ENCODE data around the gene GSTM5. TPM values are rescaled to one million over a fixed set of nuclear protein-coding genes. Genes with fewer than 3 reads are reported as not detected.

Gene GSTM5
- total and polyA plus RNA-seq, 2 of the 13 experiments (the other 11 are each of a cell fraction or from before 2014, with no cell fraction given) = not detected

DNA sequence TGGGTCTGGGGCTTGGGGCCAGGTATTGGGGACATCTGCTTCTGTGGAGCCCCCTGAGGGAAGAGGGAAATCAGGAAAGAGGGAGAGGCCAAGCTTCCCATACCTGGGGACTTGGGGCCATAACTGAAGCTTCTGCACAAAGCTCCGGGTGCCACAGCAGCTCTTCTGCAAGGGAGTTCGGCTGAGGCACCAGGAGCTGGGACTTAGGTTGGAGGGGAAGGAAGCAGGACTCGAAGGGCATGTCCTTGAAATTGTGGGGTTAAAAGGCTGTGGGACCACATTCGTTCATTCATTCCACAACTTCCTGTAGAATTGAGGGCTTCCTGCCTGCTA, 53.4 kb downstream of the GSTM5 start:
- no peaks in the 10 kb centered on the region for H4K20me1 ChIP-seq (ENCODE audit: insufficient read depth, low read length)
- H3K79me2 ChIP-seq (ENCODE audit: insufficient read depth, low read length) = peaks cover 24% of the 10 kb centered on the region
- H3K36me3 ChIP-seq (replicated peaks in 1 of 2; ENCODE audit: control insufficient read depth in 1 of 2, insufficient read depth in 2 of 2, low read length in 2 of 2) = no peaks in the 10 kb centered on the region
- FAIRE-seq (no peak), DNase-seq (ENCODE audit: low spot score) (no peak), ATAC-seq (no peak)
- H3K4me2 ChIP-seq (ENCODE audit: low read depth, low read length) = no peak overlapping the region
- TF ChIP-seq, protein P1, sequence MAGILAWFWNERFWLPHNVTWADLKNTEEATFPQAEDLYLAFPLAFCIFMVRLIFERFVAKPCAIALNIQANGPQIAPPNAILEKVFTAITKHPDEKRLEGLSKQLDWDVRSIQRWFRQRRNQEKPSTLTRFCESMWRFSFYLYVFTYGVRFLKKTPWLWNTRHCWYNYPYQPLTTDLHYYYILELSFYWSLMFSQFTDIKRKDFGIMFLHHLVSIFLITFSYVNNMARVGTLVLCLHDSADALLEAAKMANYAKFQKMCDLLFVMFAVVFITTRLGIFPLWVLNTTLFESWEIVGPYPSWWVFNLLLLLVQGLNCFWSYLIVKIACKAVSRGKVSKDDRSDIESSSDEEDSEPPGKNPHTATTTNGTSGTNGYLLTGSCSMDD (CRISPR knock-in tag; IDR thresholded peaks at IDR 0.05) = no peak
- TF ChIP-seq ZNF674 (CRISPR knock-in tag; IDR thresholded peaks at IDR 0.05; ENCODE audit: low read depth) (no peak), RBM39 (IDR thresholded peaks at IDR 0.05; ENCODE audit: low read depth, low read length, poor library complexity, severe bottlenecking) (no peak), ZFP41 (CRISPR knock-in tag; IDR thresholded peaks at IDR 0.05; ENCODE audit: borderline replicate concordance) (no peak), ZMYM2 (CRISPR knock-in tag; IDR thresholded peaks at IDR 0.05) (no peak), MZF1 (CRISPR knock-in tag; IDR thresholded peaks at IDR 0.05; ENCODE audit: borderline replicate concordance) (no peak), RFX1 (IDR thresholded peaks at IDR 0.05) (no peak), MAF1 (CRISPR knock-in tag; IDR thresholded peaks at IDR 0.05; ENCODE audit: borderline replicate concordance) (no peak), ZNF251 (CRISPR knock-in tag; IDR thresholded peaks at IDR 0.05) (no peak)
- TF ChIP-seq, protein P2, sequence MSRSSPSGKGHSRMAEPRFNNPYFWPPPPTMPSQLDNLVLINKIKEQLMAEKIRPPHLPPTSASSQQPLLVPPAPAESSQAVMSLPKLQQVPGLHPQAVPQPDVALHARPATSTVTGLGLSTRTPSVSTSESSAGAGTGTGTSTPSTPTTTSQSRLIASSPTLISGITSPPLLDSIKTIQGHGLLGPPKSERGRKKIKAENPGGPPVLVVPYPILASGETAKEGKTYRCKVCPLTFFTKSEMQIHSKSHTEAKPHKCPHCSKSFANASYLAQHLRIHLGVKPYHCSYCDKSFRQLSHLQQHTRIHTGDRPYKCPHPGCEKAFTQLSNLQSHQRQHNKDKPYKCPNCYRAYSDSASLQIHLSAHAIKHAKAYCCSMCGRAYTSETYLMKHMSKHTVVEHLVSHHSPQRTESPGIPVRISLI (CRISPR knock-in tag; IDR thresholded peaks at IDR 0.05; ENCODE audit: borderline replicate concordance) = no peak
- TF ChIP-seq, protein P3, sequence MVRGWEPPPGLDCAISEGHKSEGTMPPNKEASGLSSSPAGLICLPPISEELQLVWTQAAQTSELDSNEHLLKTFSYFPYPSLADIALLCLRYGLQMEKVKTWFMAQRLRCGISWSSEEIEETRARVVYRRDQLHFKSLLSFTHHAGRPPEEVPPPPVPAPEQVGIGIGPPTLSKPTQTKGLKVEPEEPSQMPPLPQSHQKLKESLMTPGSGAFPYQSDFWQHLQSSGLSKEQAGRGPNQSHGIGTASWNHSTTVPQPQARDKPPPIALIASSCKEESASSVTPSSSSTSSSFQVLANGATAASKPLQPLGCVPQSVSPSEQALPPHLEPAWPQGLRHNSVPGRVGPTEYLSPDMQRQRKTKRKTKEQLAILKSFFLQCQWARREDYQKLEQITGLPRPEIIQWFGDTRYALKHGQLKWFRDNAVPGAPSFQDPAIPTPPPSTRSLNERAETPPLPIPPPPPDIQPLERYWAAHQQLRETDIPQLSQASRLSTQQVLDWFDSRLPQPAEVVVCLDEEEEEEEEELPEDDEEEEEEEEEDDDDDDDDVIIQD (CRISPR knock-in tag; IDR thresholded peaks at IDR 0.05; ENCODE audit: low read depth) = no peak
- TF ChIP-seq, protein P4, sequence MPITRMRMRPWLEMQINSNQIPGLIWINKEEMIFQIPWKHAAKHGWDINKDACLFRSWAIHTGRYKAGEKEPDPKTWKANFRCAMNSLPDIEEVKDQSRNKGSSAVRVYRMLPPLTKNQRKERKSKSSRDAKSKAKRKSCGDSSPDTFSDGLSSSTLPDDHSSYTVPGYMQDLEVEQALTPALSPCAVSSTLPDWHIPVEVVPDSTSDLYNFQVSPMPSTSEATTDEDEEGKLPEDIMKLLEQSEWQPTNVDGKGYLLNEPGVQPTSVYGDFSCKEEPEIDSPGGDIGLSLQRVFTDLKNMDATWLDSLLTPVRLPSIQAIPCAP (CRISPR knock-in tag; IDR thresholded peaks at IDR 0.05; ENCODE audit: low read depth) = no peak
- TF ChIP-seq, protein P5, sequence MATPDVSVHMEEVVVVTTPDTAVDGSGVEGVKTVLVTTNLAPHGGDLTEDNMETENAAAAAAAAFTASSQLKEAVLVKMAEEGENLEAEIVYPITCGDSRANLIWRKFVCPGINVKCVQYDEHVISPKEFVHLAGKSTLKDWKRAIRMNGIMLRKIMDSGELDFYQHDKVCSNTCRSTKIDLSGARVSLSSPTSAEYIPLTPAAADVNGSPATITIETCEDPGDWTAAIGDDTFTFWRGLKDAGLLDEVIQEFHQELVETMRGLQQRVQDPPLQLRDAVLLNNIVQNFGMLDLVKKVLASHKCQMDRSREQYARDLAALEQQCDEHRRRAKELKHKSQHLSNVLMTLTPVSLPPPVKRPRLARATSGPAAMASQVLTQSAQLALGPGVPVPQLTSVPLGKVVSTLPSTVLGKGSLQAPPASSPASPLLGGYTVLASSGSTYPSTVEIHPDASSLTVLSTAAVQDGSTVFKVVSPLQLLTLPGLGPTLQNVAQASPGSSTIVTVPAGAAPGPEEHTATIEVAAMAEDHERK (CRISPR knock-in tag; IDR thresholded peaks at IDR 0.05; ENCODE audit: low read depth) = no peak
- H3K4me1 ChIP-seq (ENCODE audit: insufficient read depth, low read length) = peaks cover 70% of the 10 kb centered on the region
- WGBS (ENCODE audit: low lambda C conversion rate) = 54% methylated on average over 2 of the region's 4 CpGs
- no peak overlapping the region for H3K4me3 ChIP-seq (replicated peaks in 1 of 3; ENCODE audit: insufficient read depth in 1 of 3, low read depth in 2 of 3, low read length in 3 of 3)
- H3K9me3 ChIP-seq (ENCODE audit: low read length) = no peaks in the 10 kb centered on the region
- BruUV-seq (replicated peaks) = no TSS peak
- H2AFZ ChIP-seq (ENCODE audit: low read length) = no peak overlapping the region
- H3K27me3 ChIP-seq (ENCODE audit: control insufficient read depth in 1 of 2, insufficient read depth in 2 of 2, low read length in 2 of 2) = peaks cover 1 to 13% of the 10 kb centered on the region in 2 experiments; a peak in 3 of 5 replicates
- intact Hi-C loops (cut with micrococcal nuclease; ENCODE audit: unreplicated experiment) = no loop called here
- ChIA-PET POLR2A (interaction anchor here (0.9 to 2.3 kb wide), 2 partner anchors 25 to 219 kb away, joined by 3 to 18 read pairs; partner anchors contain the start of genes AHCYL1 and GSTM3), CTCF (ENCODE audit: low intra/inter-chr PET ratio, low total read pairs) (no interaction called here)
- no peak overlapping the region for H3K9ac ChIP-seq (ENCODE audit: insufficient read depth, low read depth, low read length)
- in situ Hi-C loops (cut with HindIII; ENCODE audit: extremely low pct_ligation_motif_present, low pct_unique_long_range_greater_than_20kb) = no loop called here
- no peak overlapping the region for H3K27ac ChIP-seq (ENCODE audit: extremely low read length, insufficient read depth, low read length)

Measured in HepG2 (cell line).